ENCODE measurements around the gene CYB561A3.

The CYB561A3 gene

GRCh38 chr11:61315260-61315659 lies 46.4 kb downstream of the CYB561A3 start:
- DNase-seq, result no peak

DNA sequence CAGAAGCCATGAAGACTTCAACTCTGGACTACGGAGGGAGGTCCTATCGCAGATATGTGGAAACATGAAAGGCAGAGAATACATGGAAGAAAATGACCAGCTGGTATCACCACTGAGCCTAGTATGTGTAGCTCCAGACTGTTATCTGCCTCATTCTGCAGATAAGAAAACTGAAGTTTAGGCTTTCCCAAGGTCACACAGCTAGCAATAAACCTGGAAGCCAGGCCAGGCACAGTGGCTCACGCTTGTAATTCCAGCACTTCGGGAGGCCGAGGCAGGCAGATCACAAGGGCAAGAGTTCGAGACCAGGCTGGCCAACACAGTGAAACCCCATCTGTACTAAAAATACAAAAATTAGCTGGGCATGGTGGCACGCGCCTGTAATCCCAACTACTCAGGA lies 50.9 kb downstream of the CYB561A3 start:
- no peak for DNase-seq

GRCh38 chr11:61309739-61310138 lies 51.9 kb downstream of the CYB561A3 start:
- no peak for DNase-seq

DNA sequence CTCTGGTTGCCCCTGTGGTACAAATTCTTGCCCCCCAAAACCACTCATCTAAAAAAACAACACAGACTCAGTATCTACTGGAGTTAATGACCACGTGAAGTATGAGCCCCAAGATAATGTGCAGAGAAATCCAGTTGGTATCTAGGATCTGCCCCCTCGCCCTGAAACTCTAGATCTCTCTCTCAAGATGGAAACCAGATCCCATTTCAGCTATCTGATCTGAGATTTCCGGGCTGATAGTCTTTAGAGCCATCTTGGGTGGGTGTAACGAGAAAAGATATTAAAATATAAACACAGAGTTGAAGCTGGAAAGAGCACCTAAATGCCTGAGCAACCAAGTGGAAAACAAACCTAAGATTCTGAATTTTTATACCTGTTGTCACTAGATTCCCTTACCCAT lies 52.5 kb downstream of the CYB561A3 start:
- no peak for DNase-seq

DNA sequence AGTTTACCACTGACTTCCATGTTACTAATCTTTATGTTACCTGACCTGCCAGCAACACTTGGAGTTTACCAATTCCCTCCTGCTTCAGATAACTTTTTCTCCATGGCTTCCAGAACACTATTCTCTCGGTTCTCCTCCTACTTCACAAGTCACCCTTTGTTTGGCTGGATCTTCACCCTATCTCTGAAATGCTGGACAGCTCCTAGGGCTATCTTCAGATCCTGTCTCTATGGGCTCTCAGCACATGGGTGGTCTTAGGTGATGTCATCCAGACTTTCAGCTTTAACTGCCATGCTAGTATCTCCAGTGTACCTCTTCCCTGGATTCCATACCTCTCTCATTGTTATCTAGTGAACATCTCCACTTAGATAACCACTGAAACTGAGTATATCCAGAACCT lies 54.3 kb downstream of the CYB561A3 start:
- no peak for DNase-seq

DNA sequence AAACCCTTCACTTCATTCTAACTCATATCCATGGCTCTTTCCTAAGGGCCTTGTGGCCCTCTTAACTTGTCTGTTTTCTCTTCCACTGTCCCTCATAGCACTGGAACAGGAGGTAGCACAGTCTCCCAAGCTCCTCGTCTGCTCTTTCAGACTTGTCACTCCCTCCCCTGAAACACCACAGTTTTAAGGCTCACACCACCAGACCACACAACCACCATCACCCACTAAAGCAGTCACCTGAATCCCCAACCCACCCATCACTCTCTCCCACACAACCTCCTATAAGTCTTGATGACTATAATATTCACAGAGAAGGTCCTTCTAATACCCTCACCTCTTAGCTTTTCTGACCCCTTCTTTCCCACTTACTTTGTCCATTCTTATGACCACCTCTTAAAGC lies 55.5 kb downstream of the CYB561A3 start:
- no peak for DNase-seq

- DNase-seq, result no peak
These were observed 56.3 kb downstream of the CYB561A3 start for GRCh38 chr11:61305417-61305816.

DNA sequence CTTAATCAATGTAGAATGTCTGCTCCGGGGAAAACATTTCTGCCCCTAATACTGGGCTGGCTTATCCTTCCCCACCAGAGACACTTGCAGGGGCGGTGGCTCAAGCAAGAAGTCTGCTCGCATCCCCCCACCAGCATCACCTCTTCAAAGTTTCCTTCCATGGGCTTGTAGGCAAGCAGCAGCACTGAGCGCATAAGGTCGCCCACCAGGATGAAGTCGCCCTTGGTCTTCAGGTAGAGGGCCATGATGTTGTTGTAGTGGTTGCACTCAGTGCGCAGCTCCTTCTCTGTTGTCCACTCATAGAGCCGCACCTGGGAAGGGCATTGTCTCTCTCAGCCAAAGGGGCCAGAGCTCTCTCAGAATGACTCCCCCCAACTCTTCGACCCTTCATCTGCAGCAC lies 58.0 kb downstream of the CYB561A3 start:
- DNase-seq, result no peak

- no peak for DNase-seq
These were observed 59.1 kb downstream of the CYB561A3 start for GRCh38 chr11:61302550-61302949.

Measured in Kasumi-1 (cell line).